Measurements from ENCODE around the gene THSD4.
"Not testable (repeated sequence)": the region's sequence is repeated elsewhere in the genome, so short reads cannot be mapped to it uniquely, and the experiment has no call there.

Gene THSD4

DNA sequence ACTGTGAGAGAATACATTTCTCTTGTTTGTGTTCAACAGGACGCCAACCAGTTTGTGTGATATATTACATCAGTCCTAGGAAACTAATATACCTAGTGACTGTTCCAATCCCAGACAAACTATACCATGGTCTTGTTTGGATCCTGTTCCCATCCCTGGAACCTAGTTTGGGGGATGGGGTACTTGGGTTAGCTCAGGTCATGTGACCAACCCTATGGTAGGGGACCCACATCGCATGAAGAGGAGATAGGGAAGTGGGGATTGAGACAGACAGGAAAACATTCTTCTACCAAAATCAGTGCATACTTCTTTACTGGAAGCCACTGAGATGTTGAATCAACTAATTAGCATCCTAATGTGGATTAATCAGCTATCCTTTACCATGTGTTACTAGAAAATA is 146.1 kb downstream of the THSD4 start:
- no peak for DNase-seq (ENCODE audit: low spot score)

DNA sequence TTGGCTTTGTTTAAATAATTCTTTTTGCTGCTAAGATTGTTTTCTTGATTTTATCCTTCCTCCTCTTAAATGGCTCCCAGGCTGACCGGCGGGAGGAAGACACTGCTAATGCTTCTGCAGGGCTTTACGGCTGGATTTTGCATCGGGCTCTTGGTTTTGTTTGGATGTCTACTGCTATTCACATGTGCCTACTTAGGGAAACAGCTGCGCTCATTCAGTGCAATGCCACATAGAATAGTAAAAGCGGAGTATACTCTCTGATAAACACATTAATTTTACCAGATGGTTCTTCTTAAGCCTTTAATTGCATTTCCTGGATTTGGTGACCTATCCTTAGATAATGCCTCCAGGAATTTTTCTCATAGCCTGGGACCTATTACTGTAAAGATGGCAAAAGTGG is 146.6 kb downstream of the THSD4 start:
- DNase-seq (ENCODE audit: low spot score) = no peak

DNA sequence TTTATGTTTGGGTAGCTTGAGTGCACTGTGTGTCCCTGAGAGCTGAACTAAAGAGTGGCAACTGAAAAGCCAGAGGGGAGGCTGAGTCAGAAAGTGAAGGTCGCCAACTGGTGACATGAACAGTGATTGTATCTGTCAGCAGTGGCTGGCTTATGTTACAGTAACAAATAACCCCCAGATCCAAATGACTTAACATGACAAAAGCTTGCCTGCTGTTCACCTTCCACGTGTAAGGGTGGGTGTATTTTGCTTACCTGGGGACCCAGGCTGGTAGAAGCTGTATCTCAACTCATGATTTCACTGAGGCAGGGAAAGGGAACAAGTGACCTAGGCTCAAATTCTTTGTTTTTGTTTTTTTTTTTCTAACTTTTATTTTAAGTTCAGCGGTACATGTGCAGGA is 147.3 kb downstream of the THSD4 start:
- DNase-seq (ENCODE audit: low spot score) = no peak

GRCh38 chr15:71265606-71266005 is 150.3 kb downstream of the THSD4 start:
- DNase-seq (ENCODE audit: low spot score) = not testable (repeated sequence)

DNA sequence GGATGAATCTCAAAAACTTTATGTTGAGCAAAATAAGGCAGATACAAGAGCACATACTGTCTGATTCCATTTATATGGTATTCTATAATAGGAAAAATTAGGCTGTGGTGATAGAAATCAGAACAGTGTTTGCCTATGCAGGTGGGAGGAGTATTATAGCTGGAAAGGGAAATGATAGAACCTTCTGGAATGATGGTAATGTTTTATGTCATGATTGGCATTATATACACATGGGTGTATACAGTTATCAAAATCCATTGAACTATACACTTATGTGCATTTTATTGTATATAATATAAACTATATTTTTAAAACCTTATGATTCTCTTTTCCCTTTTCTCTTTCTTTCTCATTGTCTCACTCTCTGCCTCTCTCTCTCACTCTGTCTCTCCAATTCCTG is 156.1 kb downstream of the THSD4 start:
- DNase-seq (ENCODE audit: low spot score) = no peak

DNA sequence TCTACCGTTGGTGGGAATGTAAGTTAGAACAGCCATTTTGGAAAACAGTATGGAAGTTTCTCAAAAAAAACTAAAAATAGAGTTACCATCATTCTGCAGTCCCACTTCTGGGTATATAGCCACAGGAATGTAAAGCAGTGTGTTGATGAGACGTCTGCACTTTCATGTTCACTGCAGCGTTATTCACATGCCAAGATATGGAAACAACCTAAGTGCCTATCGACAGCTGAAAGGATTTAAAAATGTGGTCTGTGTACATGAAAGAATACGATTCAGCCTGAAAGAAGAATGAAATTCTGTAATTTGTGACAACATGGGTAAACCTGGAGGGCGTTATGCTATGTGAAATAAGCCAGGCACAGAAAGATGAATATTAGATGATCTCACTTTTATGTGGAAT is 157.7 kb downstream of the THSD4 start:
- no peak for DNase-seq (ENCODE audit: low spot score)

- DNase-seq (ENCODE audit: low spot score) = no peak
These were observed 158.6 kb downstream of the THSD4 start for GRCh38 chr15:71273731-71274447.

DNA sequence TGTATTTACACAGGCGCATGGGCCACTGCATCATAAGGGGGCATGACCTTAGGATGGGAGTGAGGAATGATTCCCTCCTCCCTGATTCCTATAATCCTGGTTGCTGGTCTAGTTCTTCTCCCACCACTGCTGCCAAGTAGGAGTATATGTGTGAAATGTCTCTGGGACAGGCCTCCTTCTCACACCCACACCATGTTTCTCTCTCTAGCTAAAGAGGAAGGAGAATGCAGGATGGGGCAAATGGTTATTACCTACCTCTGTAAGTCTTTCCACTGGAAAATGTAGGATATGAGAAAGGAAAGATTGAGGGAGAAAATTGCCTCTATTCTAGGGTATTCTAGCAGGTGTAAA is 159.2 kb downstream of the THSD4 start:
- DNase-seq (ENCODE audit: low spot score) = no peak

DNA sequence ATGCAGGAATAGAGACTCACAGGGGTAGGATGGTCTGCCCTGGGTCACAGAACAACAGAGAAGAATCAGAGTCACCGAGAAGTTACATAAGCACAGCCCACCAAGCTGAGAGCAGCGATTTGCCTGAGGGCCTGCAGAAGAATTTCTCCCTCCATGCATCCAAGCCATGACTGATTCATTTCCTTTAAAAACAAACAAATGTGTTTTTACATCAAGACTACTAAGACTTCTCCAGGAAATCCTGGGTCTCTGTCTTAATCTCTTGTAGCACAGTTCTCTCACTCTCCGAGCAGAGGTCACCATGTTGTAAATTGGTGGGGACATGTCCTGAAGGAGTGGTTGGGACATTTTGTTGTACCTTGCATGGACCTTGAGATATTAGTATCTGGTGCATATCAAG is 159.8 kb downstream of the THSD4 start:
- no peak for DNase-seq (ENCODE audit: low spot score)

DNA sequence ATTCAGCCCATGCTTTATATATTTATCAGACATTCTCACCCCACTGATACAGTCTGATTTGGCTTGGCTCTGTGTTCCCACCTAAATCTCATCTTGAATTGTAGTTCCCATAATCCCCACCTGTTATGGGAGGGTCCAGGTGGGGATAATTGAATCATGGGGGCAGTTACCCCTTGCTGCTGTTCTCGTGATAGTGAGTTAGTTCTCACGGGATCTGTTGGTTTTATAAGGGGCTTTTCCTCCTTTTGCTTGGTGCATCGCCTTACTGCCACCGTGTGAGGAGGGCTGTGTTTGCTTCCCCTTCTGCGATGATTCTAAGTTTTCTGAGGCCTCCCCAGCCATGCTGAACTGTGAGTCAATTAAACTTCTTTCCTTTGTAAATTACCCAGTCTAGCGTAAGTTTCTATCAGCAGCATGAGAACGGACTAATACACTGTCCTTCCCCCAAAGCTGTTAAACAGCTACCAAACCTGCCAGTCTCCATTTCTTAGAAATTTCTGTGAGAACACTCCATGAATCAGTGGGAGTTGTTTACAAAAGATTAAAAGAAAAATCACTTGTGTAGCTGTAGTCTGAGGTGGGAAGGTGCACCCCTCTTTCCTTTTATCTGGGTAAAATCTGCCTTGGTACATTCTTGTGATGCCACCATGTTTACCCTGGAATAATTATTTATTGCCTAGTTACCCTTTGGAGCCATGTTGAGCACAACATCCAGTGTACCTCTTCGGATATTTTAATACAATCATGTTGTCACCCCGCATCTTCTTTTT is 160.5 kb downstream of the THSD4 start:
- no peak for DNase-seq (ENCODE audit: low spot score)

GRCh38 chr15:71276336-71276665 is 161.0 kb downstream of the THSD4 start:
- no peak for DNase-seq (ENCODE audit: low spot score)

DNA sequence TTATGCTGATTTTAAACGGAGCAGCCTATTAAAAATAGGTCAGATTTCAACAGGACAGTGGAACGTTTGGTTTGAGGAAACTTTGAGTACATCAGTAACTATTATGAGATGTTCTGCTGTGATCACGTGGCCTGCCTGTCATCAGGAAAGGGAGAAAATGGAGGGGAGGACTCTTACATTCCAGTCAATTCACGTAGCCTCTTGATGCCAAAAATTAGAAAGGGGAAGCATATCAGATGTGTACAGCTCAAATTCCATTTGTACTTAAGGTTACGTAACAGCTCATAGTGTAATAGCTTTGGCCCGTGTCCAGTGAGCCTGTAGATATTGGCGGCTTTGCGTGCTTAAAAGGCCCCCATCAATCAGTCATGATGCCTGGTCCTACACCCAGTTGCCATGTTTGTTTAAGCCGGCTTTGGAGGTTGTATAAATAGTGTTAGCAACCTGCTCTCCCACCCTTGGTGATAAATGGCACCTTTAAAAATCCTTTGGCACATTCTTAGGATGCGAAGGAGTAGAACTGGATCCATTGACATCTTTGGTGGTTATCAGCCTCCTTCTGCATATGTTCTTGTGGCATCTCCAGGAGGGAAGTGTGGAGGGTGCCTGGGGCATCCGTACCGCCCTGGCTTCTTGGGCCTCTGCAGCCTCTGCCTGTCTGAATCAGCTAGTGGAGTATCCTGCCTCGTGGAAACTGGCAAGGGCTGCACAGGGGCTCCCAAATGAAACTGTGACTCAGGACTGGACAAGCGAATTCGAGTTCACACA is 163.9 kb downstream of the THSD4 start:
- no peak for DNase-seq (ENCODE audit: low spot score)

- DNase-seq (ENCODE audit: low spot score) = no peak
These were observed 164.5 kb downstream of the THSD4 start for GRCh38 chr15:71279757-71280141.

- DNase-seq (ENCODE audit: low spot score) = no peak
These were observed 164.9 kb downstream of the THSD4 start for GRCh38 chr15:71280206-71280605.

GRCh38 chr15:71281256-71281655 is 166.0 kb downstream of the THSD4 start:
- DNase-seq (ENCODE audit: low spot score) = no peak

DNA sequence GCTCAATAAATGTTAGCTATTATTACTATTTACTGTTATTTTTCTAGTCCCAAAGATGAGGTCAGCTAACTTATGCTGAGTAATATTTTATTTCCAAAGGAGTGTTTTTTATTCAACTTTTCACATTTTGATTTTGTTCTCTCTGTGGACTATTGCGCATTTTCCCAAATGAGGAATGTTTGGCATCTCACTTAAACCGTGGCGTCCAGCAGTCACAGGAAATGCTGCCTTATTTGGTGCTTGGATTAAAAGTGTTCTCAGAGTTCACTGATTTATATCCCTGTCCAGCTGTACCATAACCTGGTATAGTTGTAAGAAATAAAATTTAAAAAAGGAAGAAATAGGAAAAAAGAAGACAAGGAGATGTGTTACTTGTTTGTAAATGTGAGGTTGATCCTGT is 166.8 kb downstream of the THSD4 start:
- DNase-seq (ENCODE audit: low spot score) = no peak

GRCh38 chr15:71288348-71288955 is 173.2 kb downstream of the THSD4 start:
- DNase-seq (ENCODE audit: low spot score) = no peak

- no peak for DNase-seq (ENCODE audit: low spot score)
These were observed 174.7 kb downstream of the THSD4 start for GRCh38 chr15:71290002-71290401.

DNA sequence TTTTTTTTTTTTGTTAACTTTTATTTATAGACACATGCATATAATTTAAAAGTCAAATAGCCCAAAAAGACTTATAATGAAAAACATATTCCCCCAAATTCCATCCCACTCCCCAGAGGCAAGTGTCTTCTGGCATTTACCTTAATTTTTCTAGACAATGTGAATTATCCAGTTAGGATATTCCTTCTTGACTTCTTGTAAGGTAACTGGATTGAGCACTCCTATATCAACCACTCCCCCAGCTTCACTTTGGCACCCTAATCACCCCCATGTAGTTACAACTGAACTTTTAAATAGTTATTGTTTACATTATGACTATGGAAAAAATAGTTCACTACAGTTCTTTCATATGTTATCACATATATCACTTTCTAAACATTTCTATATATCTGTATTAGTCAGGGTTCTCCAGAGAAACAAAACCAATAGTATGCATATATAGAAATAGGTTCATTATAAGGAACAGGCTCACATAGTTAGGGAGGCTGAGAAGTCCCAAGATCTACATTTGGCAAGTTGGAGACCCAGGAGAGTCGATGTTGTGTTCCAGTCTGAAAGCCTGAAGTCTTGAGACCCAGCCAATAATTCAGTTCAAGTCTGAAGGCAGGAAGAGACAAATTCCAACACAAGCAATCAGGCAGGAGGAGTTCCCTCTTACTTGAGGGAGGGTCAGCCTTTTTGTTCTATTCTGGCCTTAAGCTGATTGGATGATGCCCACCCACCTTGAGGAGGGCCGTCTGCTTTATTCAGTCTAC is 175.8 kb downstream of the THSD4 start:
- DNase-seq (ENCODE audit: low spot score) = no peak

GRCh38 chr15:71291723-71292122 is 176.5 kb downstream of the THSD4 start:
- no peak for DNase-seq (ENCODE audit: low spot score)

- DNase-seq (ENCODE audit: low spot score) = no peak
These were observed 178.5 kb downstream of the THSD4 start for GRCh38 chr15:71293723-71294122.

- DNase-seq (ENCODE audit: low spot score) = no peak
These were observed 179.1 kb downstream of the THSD4 start for GRCh38 chr15:71294251-71294910.
